ENCODE results near the gene NIPBL. TPM values are rescaled to one million over a fixed set of nuclear protein-coding genes. Genes with fewer than 3 reads are reported as not detected.

Gene NIPBL
- total and polyA plus RNA-seq, 10 of the 15 experiments (the other 5 are each of a cell fraction or from before 2014, with no cell fraction given), result 10.4 to 50.4 (median 20.2) TPM

DNA sequence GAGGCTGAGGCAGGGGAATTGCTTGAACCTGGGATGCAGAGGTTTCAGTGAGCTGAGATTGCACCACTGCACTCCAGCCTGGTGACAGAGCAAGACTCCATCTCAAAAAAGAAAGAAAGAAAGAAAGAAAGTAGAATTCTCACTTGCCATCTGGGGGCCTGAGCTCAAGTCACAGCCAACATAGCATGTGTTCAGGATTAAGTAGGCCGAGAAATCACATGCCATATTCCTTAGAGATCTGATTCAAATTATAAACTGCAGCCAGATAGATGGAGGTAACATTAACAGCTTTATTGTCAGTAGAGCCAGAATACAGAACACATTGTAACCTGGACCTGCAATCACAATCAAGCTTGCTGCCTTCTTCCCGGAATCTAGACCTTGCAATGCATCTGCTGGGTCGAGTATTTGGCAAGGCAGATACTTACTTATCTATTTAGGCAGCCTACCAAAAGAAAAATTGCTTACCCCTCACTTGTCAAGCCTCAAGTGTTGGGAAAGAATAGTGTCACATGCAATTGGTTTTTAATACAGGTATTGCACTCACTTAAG, 198.9 kb downstream of the NIPBL start:
- Histone ChIP-seq H3K9me3 (replicated peaks; ENCODE audit: control insufficient read depth, insufficient read depth, low read length) (no peaks in the 10 kb centered on the region), H3K27ac (ENCODE audit: control insufficient read depth, insufficient read depth) (no peak overlapping the region), H4K20me1 (ENCODE audit: control insufficient read depth, insufficient read depth) (no peaks in the 10 kb centered on the region), H3K4me1 (ENCODE audit: control insufficient read depth, insufficient read depth, low read length) (no peaks in the 10 kb centered on the region), H3K4me2 (ENCODE audit: control insufficient read depth, insufficient read depth) (no peak overlapping the region), H2AFZ (ENCODE audit: control insufficient read depth, low read depth, low read length) (no peak overlapping the region), H3K27me3 (replicated peaks in 1 of 2; ENCODE audit: control insufficient read depth in 2 of 2, insufficient read depth in 2 of 2, low read length in 1 of 2) (no peaks in the 10 kb centered on the region), H3K36me3 (ENCODE audit: control insufficient read depth in 2 of 2, insufficient read depth in 2 of 2, low read length in 1 of 2) (no peaks in the 10 kb centered on the region), H3K4me3 (no peak overlapping the region), H3K9ac (ENCODE audit: control insufficient read depth, insufficient read depth, low read length) (no peak overlapping the region), H3K79me2 (ENCODE audit: control insufficient read depth, insufficient read depth, low read length) (no peaks in the 10 kb centered on the region)
- in situ Hi-C loops (cut with MboI), result no loop called here
- ChIA-PET CTCF (no interaction called here), POLR2A (interaction anchor here (1.0 kb wide), 1 partner anchor 28 kb away, joined by 4 read pairs; no protein-coding TSS in a partner anchor), SMC1A (ENCODE audit: uncharacterized antibody, unreplicated experiment) (interaction anchor here (0.6 to 1.2 kb wide), 3 partner anchors 17 to 68 kb away, joined by 3 read pairs; no protein-coding TSS in a partner anchor), RAD21 (ENCODE audit: unreplicated experiment) (no interaction called here)
- intact Hi-C loops (cut with micrococcal nuclease; ENCODE audit: unreplicated experiment), result no loop called here
- 75% methylated on average over 3 of the region's 3 CpGs for WGBS (ENCODE audit: insufficient coverage, insufficient replicate concordance, low lambda C conversion rate, missing lambda C conversion rate)
- FAIRE-seq (no peak), DNase-seq (ENCODE audit: low read depth, low spot score) (no peak), ATAC-seq (no peak)
- no TSS peak for BruUV-seq (replicated peaks)
- TF ChIP-seq LARP7 (IDR thresholded peaks at IDR 0.05), result no peak
- no peak for TF ChIP-seq POU2F2 (IDR thresholded peaks at IDR 0.05; ENCODE audit: borderline replicate concordance, low read depth, low read length)
- no peak for TF ChIP-seq JUNB (IDR thresholded peaks at IDR 0.05)
- TF ChIP-seq, protein P1, sequence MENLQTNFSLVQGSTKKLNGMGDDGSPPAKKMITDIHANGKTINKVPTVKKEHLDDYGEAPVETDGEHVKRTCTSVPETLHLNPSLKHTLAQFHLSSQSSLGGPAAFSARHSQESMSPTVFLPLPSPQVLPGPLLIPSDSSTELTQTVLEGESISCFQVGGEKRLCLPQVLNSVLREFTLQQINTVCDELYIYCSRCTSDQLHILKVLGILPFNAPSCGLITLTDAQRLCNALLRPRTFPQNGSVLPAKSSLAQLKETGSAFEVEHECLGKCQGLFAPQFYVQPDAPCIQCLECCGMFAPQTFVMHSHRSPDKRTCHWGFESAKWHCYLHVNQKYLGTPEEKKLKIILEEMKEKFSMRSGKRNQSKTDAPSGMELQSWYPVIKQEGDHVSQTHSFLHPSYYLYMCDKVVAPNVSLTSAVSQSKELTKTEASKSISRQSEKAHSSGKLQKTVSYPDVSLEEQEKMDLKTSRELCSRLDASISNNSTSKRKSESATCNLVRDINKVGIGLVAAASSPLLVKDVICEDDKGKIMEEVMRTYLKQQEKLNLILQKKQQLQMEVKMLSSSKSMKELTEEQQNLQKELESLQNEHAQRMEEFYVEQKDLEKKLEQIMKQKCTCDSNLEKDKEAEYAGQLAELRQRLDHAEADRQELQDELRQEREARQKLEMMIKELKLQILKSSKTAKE (IDR thresholded peaks at IDR 0.05; ENCODE audit: low read depth, poor library complexity, severe bottlenecking), result no peak
- TF ChIP-seq CHD2 (IDR thresholded peaks at IDR 0.05; ENCODE audit: borderline replicate concordance, low read depth, low read length), result no peak
- TF ChIP-seq ZSCAN29 (IDR thresholded peaks at IDR 0.05), result no peak
- TF ChIP-seq PAX5 (IDR thresholded peaks at IDR 0.05; ENCODE audit: borderline replicate concordance, low read depth, low read length), result no peak
- no peak for TF ChIP-seq PML (IDR thresholded peaks at IDR 0.05; ENCODE audit: low read length)
- TF ChIP-seq RBBP5 (conservative IDR thresholded peaks at IDR 0.05), result no peak
- TF ChIP-seq TAF1 (IDR thresholded peaks at IDR 0.05; ENCODE audit: borderline replicate concordance, low read depth, low read length), result no peak
- TF ChIP-seq SMAD5 (IDR thresholded peaks at IDR 0.05; ENCODE audit: low read depth), result no peak
- no peak for TF ChIP-seq YBX1 (IDR thresholded peaks at IDR 0.05)
- TF ChIP-seq NFYB (IDR thresholded peaks at IDR 0.05; ENCODE audit: insufficient read depth, low read depth, low read length), result no peak
- no peak for TF ChIP-seq IKZF2 (IDR thresholded peaks at IDR 0.05)
